Suprapubic skin (tissue), 4 donors: ENCODE data around the gene TMIGD3. TPM values are rescaled to one million over a fixed set of nuclear protein-coding genes. Genes with fewer than 3 reads are reported as not detected.

Source experiments
- DNase-seq, 2 donors: peaks; one replicate each; pipeline ENCODE4 v3.0.0-alpha.2; 2019; ENCODE audit warnings: low spot score in 2 of 2
- H3K27ac ChIP-seq: fragments of 200-600 bp; sonication (generic); one replicate; pipeline ENCODE4 v1.5.1; 2019
- H3K27me3 ChIP-seq: fragments of 200-600 bp; sonication (generic); one replicate; pipeline ENCODE4 v1.5.1; 2019
- H3K36me3 ChIP-seq: fragments of 200-600 bp; sonication (generic); one replicate; pipeline ENCODE4 v1.5.1; 2019
- H3K4me1 ChIP-seq: fragments of 200-600 bp; sonication (generic); one replicate; pipeline ENCODE4 v1.5.1; 2019
- H3K4me3 ChIP-seq: fragments of 200-600 bp; sonication (generic); one replicate; pipeline ENCODE4 v1.5.1; 2019; ENCODE audit warnings: mild to moderate bottlenecking
- H3K9me3 ChIP-seq: fragments of 200-600 bp; sonication (generic); one replicate; pipeline ENCODE4 v1.5.1; 2019
- EP300 ChIP-seq: sonication (generic); formaldehyde crosslinking; IDR thresholded peaks from one replicate; pipeline ENCODE4 v1.6.1; 2017; ENCODE audit warnings: antibody characterized with exemption
- POLR2A ChIP-seq, 2 donors: fragments of 450-650 bp; IDR thresholded peaks; one replicate each; pipeline ENCODE4 v1.6.1; 2017; ENCODE audit warnings: antibody characterized with exemption in 2 of 2, mild to moderate bottlenecking in 2 of 2, moderate library complexity in 2 of 2
- POLR2AphosphoS5 ChIP-seq, 3 donors: sonication (generic); formaldehyde crosslinking; IDR thresholded peaks; one replicate each; pipeline ENCODE4 v1.6.1; 2017; ENCODE audit warnings: antibody characterized with exemption in 3 of 3
- WGBS: methylation state at CpG from one replicate; pipeline ENCODE4 v1.1.5; 2018; 5-methylcytosine and 5-hydroxymethylcytosine counted together
- total RNA-seq, 4 donors: library from RNA; depleted of rRNA; stranded (reverse); fragments of >200 nt; gene quantifications; one replicate each; pipeline ENCODE4 v1.1.0, GENCODE V29; 2016
- TF ChIP-seq, protein P1 (sequence below), 2 donors: fragments of 200-600 bp in 1 of 2; fragments of 450-650 bp in 1 of 2; sonication (generic) in 1 of 2; IDR thresholded peaks; one replicate each; pipeline ENCODE4 v1.5.1; 2016 to 2019; ENCODE audit warnings: antibody characterized with exemption in 2 of 2, mild to moderate bottlenecking in 1 of 2, moderate library complexity in 1 of 2

TMIGD3 gene
- total RNA-seq, 4 donors from 2014 or later: 1.1 TPM; not detected in 3

GRCh38 chr1:111441573-111442192 lies 61.8 kb downstream of the TMIGD3 start:
- no peak for DNase-seq
- Histone ChIP-seq H3K4me3 (no peak overlapping the region), H3K27me3 (no peaks in the 10 kb centered on the region), H3K27ac (no peak overlapping the region), H3K4me1 (peaks cover under 1% of the 10 kb centered on the region), H3K9me3 (no peaks in the 10 kb centered on the region), H3K36me3 (peaks cover 67% of the 10 kb centered on the region)
- no peak for TF ChIP-seq POLR2A (IDR thresholded peaks at IDR 0.05)
- no peak for TF ChIP-seq EP300
- TF ChIP-seq, protein P1, sequence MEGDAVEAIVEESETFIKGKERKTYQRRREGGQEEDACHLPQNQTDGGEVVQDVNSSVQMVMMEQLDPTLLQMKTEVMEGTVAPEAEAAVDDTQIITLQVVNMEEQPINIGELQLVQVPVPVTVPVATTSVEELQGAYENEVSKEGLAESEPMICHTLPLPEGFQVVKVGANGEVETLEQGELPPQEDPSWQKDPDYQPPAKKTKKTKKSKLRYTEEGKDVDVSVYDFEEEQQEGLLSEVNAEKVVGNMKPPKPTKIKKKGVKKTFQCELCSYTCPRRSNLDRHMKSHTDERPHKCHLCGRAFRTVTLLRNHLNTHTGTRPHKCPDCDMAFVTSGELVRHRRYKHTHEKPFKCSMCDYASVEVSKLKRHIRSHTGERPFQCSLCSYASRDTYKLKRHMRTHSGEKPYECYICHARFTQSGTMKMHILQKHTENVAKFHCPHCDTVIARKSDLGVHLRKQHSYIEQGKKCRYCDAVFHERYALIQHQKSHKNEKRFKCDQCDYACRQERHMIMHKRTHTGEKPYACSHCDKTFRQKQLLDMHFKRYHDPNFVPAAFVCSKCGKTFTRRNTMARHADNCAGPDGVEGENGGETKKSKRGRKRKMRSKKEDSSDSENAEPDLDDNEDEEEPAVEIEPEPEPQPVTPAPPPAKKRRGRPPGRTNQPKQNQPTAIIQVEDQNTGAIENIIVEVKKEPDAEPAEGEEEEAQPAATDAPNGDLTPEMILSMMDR (IDR thresholded peaks at IDR 0.05): no peak
- no peak for TF ChIP-seq POLR2AphosphoS5 (IDR thresholded peaks at IDR 0.05)
- WGBS: 74% methylated on average over 8 of the region's 9 CpGs

GRCh38 chr1:111439461-111440351 lies 63.7 kb downstream of the TMIGD3 start:
- Histone ChIP-seq H3K4me1 (no peaks in the 10 kb centered on the region), H3K27ac (no peak overlapping the region), H3K4me3 (no peak overlapping the region), H3K27me3 (no peaks in the 10 kb centered on the region), H3K36me3 (peaks cover 67% of the 10 kb centered on the region), H3K9me3 (no peaks in the 10 kb centered on the region)
- TF ChIP-seq, protein P1 (IDR thresholded peaks at IDR 0.05): no peak
- TF ChIP-seq EP300 (no peak), POLR2A (IDR thresholded peaks at IDR 0.05) (no peak)
- no peak for DNase-seq
- WGBS: 94% methylated on average over 3 of the region's 3 CpGs

- no peaks in the 10 kb centered on the region for H3K9me3 ChIP-seq
- WGBS: 71% methylated on average over 3 of the region's 3 CpGs
- H3K36me3 ChIP-seq: peaks cover 38% of the 10 kb centered on the region
- no peaks in the 10 kb centered on the region for H3K4me1 ChIP-seq
- TF ChIP-seq, protein P1 (IDR thresholded peaks at IDR 0.05): no peak
- TF ChIP-seq POLR2AphosphoS5 (IDR thresholded peaks at IDR 0.05) (no peak), POLR2A (IDR thresholded peaks at IDR 0.05) (no peak), EP300 (no peak)
- no peak for DNase-seq
- no peak overlapping the region for H3K4me3 ChIP-seq
- H3K27ac ChIP-seq: no peak overlapping the region
- H3K27me3 ChIP-seq: no peaks in the 10 kb centered on the region
Observed at GRCh38 chr1:111436726-111437125, 66.7 kb downstream of the TMIGD3 start.

Other genes starting within 250 kb of the TMIGD3 start
- gene CHIA, start 212.8 kb downstream of the TMIGD3 start, total RNA-seq: not detected
- 10 to 100 TPM in 1 of 4 donors, 1 to 10 TPM in 2, under 1 TPM in 1; 0.93 to 22.9 (median 2.9) TPM for gene OVGP1, start 75.9 kb downstream of the TMIGD3 start, total RNA-seq
- gene WDR77, start 54.4 kb downstream of the TMIGD3 start, total RNA-seq: 10 to 100 TPM; 22.8 to 34.7 (median 33.4) TPM
- 100 to 1,000 TPM in 3 of 4 donors, 10 to 100 TPM in 1; 79.6 to 154 (median 140) TPM for gene ATP5PB, start 54.2 kb downstream of the TMIGD3 start, total RNA-seq
- gene C1orf162, start 29.6 kb downstream of the TMIGD3 start, total RNA-seq: 10 to 100 TPM in 1 of 4 donors, 1 to 10 TPM in 3; 3.4 to 12.2 (median 5.9) TPM
- 1 to 10 TPM in 1 of 4 donors, under 1 TPM in 2, not detected in 1; 0.64 to 2.0 (median 0.85) TPM for gene ADORA3, start within 50 bp of the TMIGD3 start, total RNA-seq
- 10 to 100 TPM; 31.0 to 38.4 (median 35.3) TPM for gene RAP1A, start 116.2 kb upstream of the TMIGD3 start, total RNA-seq
- 1 to 10 TPM; 4.1 to 7.3 (median 5.2) TPM for gene INKA2, start 235.8 kb upstream of the TMIGD3 start, total RNA-seq